HG02798 (cell line): ENCODE results near the gene TFAP2D.

Experiments
- ATAC-seq: cut with Tn5 transposase; IDR thresholded peaks from one replicate; pipeline ENCODE4 v1.9.1; 2021; ENCODE audit warnings: mild to moderate bottlenecking; ENCODE audit not compliant: unreplicated experiment, poor library complexity

Gene TFAP2D

GRCh38 chr6:50717734-50718457 is 4.6 kb downstream of the TFAP2D start:
- no peak for ATAC-seq

- no peak for ATAC-seq
These were observed 5.2 kb downstream of the TFAP2D start for GRCh38 chr6:50718566-50718965.

GRCh38 chr6:50720623-50721022 is 7.3 kb downstream of the TFAP2D start:
- no peak for ATAC-seq

GRCh38 chr6:50721978-50722377 is 8.7 kb downstream of the TFAP2D start:
- ATAC-seq = no peak

GRCh38 chr6:50722829-50723554 is 9.7 kb downstream of the TFAP2D start:
- ATAC-seq = no peak

- ATAC-seq = no peak
These were observed 11.2 kb downstream of the TFAP2D start for GRCh38 chr6:50724381-50725124.

- no peak for ATAC-seq
These were observed 21.2 kb downstream of the TFAP2D start for GRCh38 chr6:50734488-50734887.

GRCh38 chr6:50742161-50742560 is 28.8 kb downstream of the TFAP2D start:
- ATAC-seq = no peak

GRCh38 chr6:50744976-50745375 is 31.6 kb downstream of the TFAP2D start:
- ATAC-seq = no peak

GRCh38 chr6:50762798-50763197 is 49.5 kb downstream of the TFAP2D start:
- ATAC-seq = no peak

- ATAC-seq = no peak
These were observed 65.4 kb downstream of the TFAP2D start for GRCh38 chr6:50778696-50779095.

GRCh38 chr6:50780382-50780781 is 67.1 kb downstream of the TFAP2D start:
- no peak for ATAC-seq

- no peak for ATAC-seq
These were observed 72.6 kb downstream of the TFAP2D start for GRCh38 chr6:50785921-50786320.

GRCh38 chr6:50791900-50792508 is 78.7 kb downstream of the TFAP2D start:
- peak; percentile 74 for ATAC-seq

- ATAC-seq = no peak
These were observed 79.4 kb downstream of the TFAP2D start for GRCh38 chr6:50792771-50793170.

GRCh38 chr6:50795574-50795973 is 82.2 kb downstream of the TFAP2D start:
- ATAC-seq = no peak

GRCh38 chr6:50804283-50804682 is 91.0 kb downstream of the TFAP2D start:
- no peak for ATAC-seq

GRCh38 chr6:50807035-50807434 is 93.7 kb downstream of the TFAP2D start:
- no peak for ATAC-seq

- peak; percentile 60 for ATAC-seq
These were observed 102.2 kb downstream of the TFAP2D start for GRCh38 chr6:50815436-50816114.

GRCh38 chr6:50816115-50816675 is 102.9 kb downstream of the TFAP2D start:
- ATAC-seq = peak; percentile 84
